Lung (tissue), 12 donors: ENCODE measurements around the gene SGCA. TPM values are rescaled to one million over a fixed set of nuclear protein-coding genes. Genes with fewer than 3 reads are reported as not detected.
A peak's percentile ranks its signal among the peaks of the same experiment; 100 is the strongest.

Source experiments
- ATAC-seq: fragments of 200-7000 bp; cut with Tn5 transposase; one replicate; pipeline ENCODE4 v1.9.1; 2020; ENCODE audit warnings: moderate number of reproducible peaks; ENCODE audit not compliant: insufficient read depth, low FRiP score
- DNase-seq, 3 donors: peaks; one replicate each; pipeline ENCODE4 v3.0.0-alpha.2; 2013 to 2017
- H3K27ac ChIP-seq, 2 donors: one replicate each; pipeline ENCODE4 v1.5.1; 2013; ENCODE audit warnings: mild to moderate bottlenecking in 2 of 2, moderate library complexity in 2 of 2, control low read depth in 1 of 2, inconsistent platforms in 1 of 2, low read depth in 1 of 2, low read length in 1 of 2
- H3K27me3 ChIP-seq, 3 donors: one replicate each; pipeline ENCODE4 v1.5.1; 2013; ENCODE audit warnings: low read length in 2 of 3; ENCODE audit not compliant: control insufficient read depth in 3 of 3, insufficient read depth in 3 of 3
- H3K36me3 ChIP-seq, 4 donors: one replicate each; pipeline ENCODE4 v1.5.1; 2013; ENCODE audit warnings: low read length in 4 of 4, mild to moderate bottlenecking in 1 of 4, moderate library complexity in 1 of 4; ENCODE audit not compliant: control insufficient read depth in 4 of 4, insufficient read depth in 4 of 4
- H3K4me1 ChIP-seq, 5 donors: one replicate each; pipeline ENCODE4 v1.5.1; 2013; ENCODE audit warnings: low read length in 5 of 5, mild to moderate bottlenecking in 2 of 5, moderate library complexity in 1 of 5; ENCODE audit not compliant: control insufficient read depth in 5 of 5, insufficient read depth in 5 of 5
- H3K4me3 ChIP-seq: one replicate; pipeline ENCODE4 v1.5.1; 2013; ENCODE audit warnings: mild to moderate bottlenecking, control low read depth, moderate library complexity
- H3K9ac ChIP-seq, 2 donors: one replicate each; pipeline ENCODE4 v1.5.1; 2013; ENCODE audit warnings: low read length in 2 of 2, control low read depth in 1 of 2; ENCODE audit not compliant: insufficient read depth in 1 of 2
- H3K9me3 ChIP-seq, 4 donors: one replicate each; pipeline ENCODE4 v1.5.1; 2013; ENCODE audit warnings: low read length in 3 of 4, mild to moderate bottlenecking in 1 of 4, moderate library complexity in 1 of 4; ENCODE audit not compliant: control insufficient read depth in 4 of 4, insufficient read depth in 3 of 4
- WGBS, 2 donors: extraction: QIAGEN DNeasy Blood & Tissue Kit; methylation state at CpG; one replicate each; pipeline ENCODE4 v1.1.7; 2013; 5-methylcytosine and 5-hydroxymethylcytosine counted together
- polyA plus RNA-seq, 2 donors: library from polyadenylated mRNA; stranded (reverse); fragments of 200-250 nt; gene quantifications; one replicate each; pipeline ENCODE4 v1.2.1, GENCODE V29; 2013
- total RNA-seq, 2 donors: library from RNA; depleted of rRNA in 1 of 2; stranded (reverse); fragments of >200 nt in 1 of 2; gene quantifications; one replicate each; pipeline ENCODE4 v1.2.1, GENCODE V29; 2014 to 2021
- TF ChIP-seq, protein P1 (sequence below): IDR thresholded peaks from 2 replicates; pipeline ENCODE4 v1.5.1; 2012; ENCODE audit warnings: mild to moderate bottlenecking; ENCODE audit errors: control extremely low read depth, extremely low read depth
- donor health status: control.
- donor health status: control.
- donor health status: Bipolar disorder and iron deficiency.
- donor health status: healthy.
- donor health status: DM: yes; HTN: yes; CAD: no.

Gene SGCA
- total and polyA plus RNA-seq, 4 donors: 5.0 to 19.4 (median 14.0) TPM

GRCh38 chr17:50205111-50205962 lies 39.5 kb downstream of the SGCA start:
- H3K36me3 ChIP-seq: peaks cover 0 to 3% (median 0%) of the 10 kb centered on the region in 4 donors
- DNase-seq: peak in 2 of 3 donors; percentile 42 to 76
- WGBS, 2 donors: 62 to 80% methylated on average over 8 to 9 of the region's 10 CpGs
- peak overlapping the region in 1 of 2 donors; percentile 26 for H3K27ac ChIP-seq
- H3K9me3 ChIP-seq: no peaks in the 10 kb centered on the region
- H3K4me1 ChIP-seq: peaks cover 0 to 85% (median 47%) of the 10 kb centered on the region in 5 donors
- no peak overlapping the region for H3K4me3 ChIP-seq
- H3K27me3 ChIP-seq: peaks cover 0 to 6% (median 0%) of the 10 kb centered on the region in 3 donors
- ATAC-seq: no peak
- TF ChIP-seq, protein P1, sequence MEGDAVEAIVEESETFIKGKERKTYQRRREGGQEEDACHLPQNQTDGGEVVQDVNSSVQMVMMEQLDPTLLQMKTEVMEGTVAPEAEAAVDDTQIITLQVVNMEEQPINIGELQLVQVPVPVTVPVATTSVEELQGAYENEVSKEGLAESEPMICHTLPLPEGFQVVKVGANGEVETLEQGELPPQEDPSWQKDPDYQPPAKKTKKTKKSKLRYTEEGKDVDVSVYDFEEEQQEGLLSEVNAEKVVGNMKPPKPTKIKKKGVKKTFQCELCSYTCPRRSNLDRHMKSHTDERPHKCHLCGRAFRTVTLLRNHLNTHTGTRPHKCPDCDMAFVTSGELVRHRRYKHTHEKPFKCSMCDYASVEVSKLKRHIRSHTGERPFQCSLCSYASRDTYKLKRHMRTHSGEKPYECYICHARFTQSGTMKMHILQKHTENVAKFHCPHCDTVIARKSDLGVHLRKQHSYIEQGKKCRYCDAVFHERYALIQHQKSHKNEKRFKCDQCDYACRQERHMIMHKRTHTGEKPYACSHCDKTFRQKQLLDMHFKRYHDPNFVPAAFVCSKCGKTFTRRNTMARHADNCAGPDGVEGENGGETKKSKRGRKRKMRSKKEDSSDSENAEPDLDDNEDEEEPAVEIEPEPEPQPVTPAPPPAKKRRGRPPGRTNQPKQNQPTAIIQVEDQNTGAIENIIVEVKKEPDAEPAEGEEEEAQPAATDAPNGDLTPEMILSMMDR: no peak
- H3K9ac ChIP-seq: peak overlapping the region in 1 of 2 donors; percentile 61

GRCh38 chr17:50205963-50206505 lies 40.2 kb downstream of the SGCA start:
- TF ChIP-seq, protein P1: no peak
- H3K27me3 ChIP-seq: peaks cover 0 to 6% (median 0%) of the 10 kb centered on the region in 3 donors
- DNase-seq: no peak

GRCh38 chr17:50206604-50207293 lies 40.9 kb downstream of the SGCA start:
- TF ChIP-seq, protein P1: no peak
- Histone ChIP-seq H3K27ac (no peak overlapping the region), H3K9ac (no peak overlapping the region), H3K9me3 (no peaks in the 10 kb centered on the region), H3K4me3 (no peak overlapping the region), H3K27me3 (peaks cover 0 to 2% (median 0%) of the 10 kb centered on the region in 3 donors), H3K4me1 (peaks cover 0 to 94% (median 59%) of the 10 kb centered on the region in 5 donors), H3K36me3 (no peaks in the 10 kb centered on the region)
- DNase-seq (peak; percentile 77 to 81 (median 79)), ATAC-seq (no peak)
- 26% methylated on average over 17 to 18 of the region's 18 CpGs for WGBS, 2 donors

More at GRCh38 chr17:50205963-50206505, 40.2 kb downstream of the SGCA start:
- no peak overlapping the region for H3K9ac ChIP-seq
- H3K4me3 ChIP-seq: no peak overlapping the region
- WGBS, 2 donors: 83 to 92% methylated on average over 7 of the region's 7 CpGs
- no peaks in the 10 kb centered on the region for H3K9me3 ChIP-seq
- H3K27ac ChIP-seq: peak overlapping the region in 1 of 2 donors; percentile 15
- peaks cover 0 to 91% (median 54%) of the 10 kb centered on the region in 5 donors for H3K4me1 ChIP-seq
- peaks cover 0 to 2% (median 0%) of the 10 kb centered on the region in 4 donors for H3K36me3 ChIP-seq
- ATAC-seq: no peak
